HL-60 (cell line): Measurements from ENCODE around the gene EFCAB8.
A peak's percentile ranks its signal among the peaks of the same experiment; 100 is the strongest.

Experiments used
- DNase-seq, 2 experiments: peaks; one replicate each; pipeline ENCODE4 v3.0.0-alpha.2; 2010 to 2020; ENCODE audit warnings: low read depth in 1 of 2, low spot score in 1 of 2
- H3K27ac ChIP-seq: fragments of 250-450 bp; sonication (Bioruptor Pico); replicated peaks from 2 replicates; pipeline ENCODE4 v1.5.1; 2020; ENCODE audit warnings: mild to moderate bottlenecking, moderate library complexity
- H3K27me3 ChIP-seq: fragments of 250-450 bp; sonication (Bioruptor Pico); 2 replicates; pipeline ENCODE4 v1.5.1; 2021; ENCODE audit warnings: mild to moderate bottlenecking, moderate library complexity; ENCODE audit not compliant: insufficient read depth, poor library complexity, severe bottlenecking
- H3K4me3 ChIP-seq: replicated peaks from 2 replicates; pipeline ENCODE4 v1.5.1; 2011; ENCODE audit warnings: mild to moderate bottlenecking, control low read depth, low read length; ENCODE audit not compliant: insufficient read depth
- GABPA ChIP-seq: IDR thresholded peaks from 2 replicates; pipeline ENCODE4 v1.6.1; 2012; ENCODE audit warnings: low read depth
- POLR2AphosphoS5 ChIP-seq: IDR thresholded peaks from 2 replicates; pipeline ENCODE4 v1.6.1; 2012; ENCODE audit warnings: low read depth
- REST ChIP-seq: IDR thresholded peaks from 2 replicates; pipeline ENCODE4 v1.6.1; 2012; ENCODE audit warnings: low read depth; ENCODE audit not compliant: insufficient replicate concordance
- SPI1 ChIP-seq: IDR thresholded peaks from 2 replicates; pipeline ENCODE4 v1.6.1; 2012; ENCODE audit warnings: low read depth, mild to moderate bottlenecking, borderline replicate concordance
- TF ChIP-seq, protein P1 (sequence below): IDR thresholded peaks from one replicate; pipeline ENCODE4 v1.5.1; 2011; ENCODE audit warnings: low read length, control low read depth, inconsistent platforms; ENCODE audit not compliant: insufficient read depth

EFCAB8 gene

GRCh38 chr20:32870985-32871384, 12.3 kb downstream of the EFCAB8 start:
- no peak overlapping the region for H3K4me3 ChIP-seq
- no peak for DNase-seq
- peak overlapping the region; percentile 49 for H3K27ac ChIP-seq
- no peaks in the 10 kb centered on the region for H3K27me3 ChIP-seq
- no peak for TF ChIP-seq REST
- TF ChIP-seq GABPA = no peak

DNA sequence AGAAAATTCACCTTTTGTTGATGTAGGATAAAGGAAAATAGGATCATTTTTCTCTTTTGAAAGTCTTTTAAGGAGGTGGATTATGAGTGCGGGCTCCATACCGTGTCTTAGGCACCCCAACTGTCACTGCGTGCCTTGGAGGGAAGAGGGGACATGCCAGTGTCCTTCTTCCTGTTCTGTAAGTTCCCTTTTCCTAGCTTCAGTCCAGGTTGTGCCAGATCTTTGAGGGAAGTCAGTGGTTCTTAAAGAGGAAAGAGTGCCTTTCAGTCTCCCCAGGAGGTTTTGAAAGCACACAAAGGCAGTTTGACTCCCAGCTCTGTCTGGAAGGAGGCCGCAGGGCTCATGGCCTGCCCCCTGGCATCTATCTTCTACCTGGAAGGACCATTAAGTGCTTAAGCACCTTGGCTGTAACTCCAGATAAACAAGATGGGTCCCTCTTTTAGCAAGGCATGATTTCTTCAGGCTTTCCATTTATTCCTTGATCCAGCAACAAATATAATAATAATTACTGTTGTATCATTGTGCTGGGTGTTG, 13.0 kb downstream of the EFCAB8 start:
- no peak overlapping the region for H3K4me3 ChIP-seq
- H3K27ac ChIP-seq = peak overlapping the region; percentile 49
- no peaks in the 10 kb centered on the region for H3K27me3 ChIP-seq
- TF ChIP-seq POLR2AphosphoS5 (no peak), GABPA (no peak), SPI1 (peak; percentile 58; the same call in 1 of the 2 replicates)
- peak; percentile 17 to 81 for DNase-seq

- Histone ChIP-seq H3K27me3 (no peaks in the 10 kb centered on the region), H3K4me3 (no peak overlapping the region), H3K27ac (peak overlapping the region; percentile 49)
- no peak for DNase-seq
- TF ChIP-seq REST (no peak), SPI1 (no peak), GABPA (no peak), POLR2AphosphoS5 (no peak)
- TF ChIP-seq, protein P1, sequence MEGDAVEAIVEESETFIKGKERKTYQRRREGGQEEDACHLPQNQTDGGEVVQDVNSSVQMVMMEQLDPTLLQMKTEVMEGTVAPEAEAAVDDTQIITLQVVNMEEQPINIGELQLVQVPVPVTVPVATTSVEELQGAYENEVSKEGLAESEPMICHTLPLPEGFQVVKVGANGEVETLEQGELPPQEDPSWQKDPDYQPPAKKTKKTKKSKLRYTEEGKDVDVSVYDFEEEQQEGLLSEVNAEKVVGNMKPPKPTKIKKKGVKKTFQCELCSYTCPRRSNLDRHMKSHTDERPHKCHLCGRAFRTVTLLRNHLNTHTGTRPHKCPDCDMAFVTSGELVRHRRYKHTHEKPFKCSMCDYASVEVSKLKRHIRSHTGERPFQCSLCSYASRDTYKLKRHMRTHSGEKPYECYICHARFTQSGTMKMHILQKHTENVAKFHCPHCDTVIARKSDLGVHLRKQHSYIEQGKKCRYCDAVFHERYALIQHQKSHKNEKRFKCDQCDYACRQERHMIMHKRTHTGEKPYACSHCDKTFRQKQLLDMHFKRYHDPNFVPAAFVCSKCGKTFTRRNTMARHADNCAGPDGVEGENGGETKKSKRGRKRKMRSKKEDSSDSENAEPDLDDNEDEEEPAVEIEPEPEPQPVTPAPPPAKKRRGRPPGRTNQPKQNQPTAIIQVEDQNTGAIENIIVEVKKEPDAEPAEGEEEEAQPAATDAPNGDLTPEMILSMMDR = no peak
Measured at GRCh38 chr20:32872266-32872665, 13.5 kb downstream of the EFCAB8 start.

DNA sequence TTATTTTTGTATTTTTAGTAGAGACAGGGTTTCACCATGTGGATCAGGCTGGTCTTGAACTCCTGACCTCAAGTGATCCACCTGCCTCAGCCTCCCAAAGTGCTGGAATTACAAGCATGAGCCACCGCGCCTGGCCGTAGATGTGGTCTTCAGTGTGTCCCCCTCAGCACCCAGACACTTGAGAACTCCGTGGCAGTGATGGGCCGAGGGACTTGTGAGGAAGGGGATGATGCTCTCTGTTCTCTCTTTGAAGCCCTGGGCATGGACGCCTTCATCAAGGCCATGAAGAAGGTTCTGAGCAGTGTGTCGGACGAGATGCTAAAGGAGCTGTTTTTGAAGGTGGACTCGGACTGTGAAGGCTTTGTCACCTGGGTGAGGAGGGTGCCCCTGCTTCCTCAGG, 16.9 kb downstream of the EFCAB8 start:
- H3K4me3 ChIP-seq = no peak overlapping the region
- TF ChIP-seq GABPA (no peak), REST (no peak), POLR2AphosphoS5 (no peak), SPI1 (no peak)
- TF ChIP-seq, protein P1 = no peak
- DNase-seq = no peak
- no peaks in the 10 kb centered on the region for H3K27me3 ChIP-seq
- no peak overlapping the region for H3K27ac ChIP-seq
